H9 (cell line): Measurements from ENCODE around the gene FOLR1. TPM values are rescaled to one million over a fixed set of nuclear protein-coding genes. Genes with fewer than 3 reads are reported as not detected.

Experiments
- DNase-seq: peaks from one replicate; pipeline ENCODE4 v3.0.0-alpha.2; 2017
- H2AFZ ChIP-seq: one replicate; pipeline ENCODE4 v1.6.1; 2013; ENCODE audit warnings: mild to moderate bottlenecking, low read length, control low read depth, moderate library complexity
- H2AK5ac ChIP-seq: 2 replicates; pipeline ENCODE4 v1.6.1; 2013; ENCODE audit warnings: low read length, control low read depth, mixed read lengths; ENCODE audit not compliant: insufficient read length
- H2BK120ac ChIP-seq: one replicate; pipeline ENCODE4 v1.6.1; 2013; ENCODE audit warnings: low read depth, mild to moderate bottlenecking, low read length, control low read depth, inconsistent platforms; ENCODE audit not compliant: poor library complexity, severe bottlenecking
- H2BK12ac ChIP-seq: 2 replicates; pipeline ENCODE4 v1.6.1; 2013; ENCODE audit warnings: low read length, control low read depth, mixed read lengths, low read depth; ENCODE audit not compliant: insufficient read length
- H2BK15ac ChIP-seq: 2 replicates; pipeline ENCODE4 v1.6.1; 2013; ENCODE audit warnings: low read depth, low read length, control low read depth
- H2BK20ac ChIP-seq: one replicate; pipeline ENCODE4 v1.6.1; 2013; ENCODE audit warnings: low read depth, mild to moderate bottlenecking, low read length, control low read depth, inconsistent platforms; ENCODE audit not compliant: poor library complexity, severe bottlenecking
- H2BK5ac ChIP-seq: 2 replicates; pipeline ENCODE4 v1.6.1; 2013; ENCODE audit warnings: low read length, control low read depth, mixed read lengths; ENCODE audit not compliant: insufficient read length
- H3K14ac ChIP-seq: 2 replicates; pipeline ENCODE4 v1.6.1; 2013; ENCODE audit warnings: low read length, control low read depth; ENCODE audit not compliant: insufficient read depth
- H3K18ac ChIP-seq: 2 replicates; pipeline ENCODE4 v1.6.1; 2013; ENCODE audit warnings: low read depth, mild to moderate bottlenecking, mixed read lengths, low read length, control low read depth; ENCODE audit not compliant: insufficient read length
- H3K23ac ChIP-seq: 2 replicates; pipeline ENCODE4 v1.6.1; 2013; ENCODE audit warnings: low read length, control low read depth, mixed read lengths, low read depth; ENCODE audit not compliant: insufficient read length
- H3K23me2 ChIP-seq: 2 replicates; pipeline ENCODE4 v1.6.1; 2013; ENCODE audit warnings: low read depth, mild to moderate bottlenecking, mixed read lengths, low read length, control low read depth; ENCODE audit not compliant: insufficient read length, poor library complexity, severe bottlenecking
- H3K27ac ChIP-seq: 2 replicates; pipeline ENCODE4 v1.5.1; 2013; ENCODE audit warnings: low read length, control low read depth, mixed read lengths, low read depth; ENCODE audit not compliant: insufficient read length
- H3K27me3 ChIP-seq: 2 replicates; pipeline ENCODE4 v1.6.1; 2013; ENCODE audit warnings: low read length, control low read depth, inconsistent platforms; ENCODE audit not compliant: insufficient read depth
- H3K4ac ChIP-seq: 2 replicates; pipeline ENCODE4 v1.6.1; 2013; ENCODE audit warnings: low read depth, mild to moderate bottlenecking, control low read depth, inconsistent platforms, low read length, moderate library complexity
- H3K4me1 ChIP-seq: 2 replicates; pipeline ENCODE4 v1.6.1; 2013; ENCODE audit warnings: low read length, control low read depth, inconsistent platforms; ENCODE audit not compliant: insufficient read depth
- H3K4me2 ChIP-seq: 2 replicates; pipeline ENCODE4 v1.6.1; 2013; ENCODE audit warnings: low read length, control low read depth, mixed read lengths; ENCODE audit not compliant: insufficient read length, insufficient read depth
- H3K56ac ChIP-seq: 2 replicates; pipeline ENCODE4 v1.6.1; 2013; ENCODE audit warnings: low read depth, mild to moderate bottlenecking, mixed read lengths, low read length, control low read depth; ENCODE audit not compliant: insufficient read length
- H3K79me1 ChIP-seq: 2 replicates; pipeline ENCODE4 v1.6.1; 2013; ENCODE audit warnings: low read depth, mild to moderate bottlenecking, moderate library complexity, low read length, control low read depth, inconsistent platforms; ENCODE audit not compliant: insufficient read depth, poor library complexity, severe bottlenecking
- H3K79me2 ChIP-seq: 2 replicates; pipeline ENCODE4 v1.6.1; 2013; ENCODE audit warnings: low read length, control low read depth, inconsistent platforms; ENCODE audit not compliant: insufficient read depth
- H3K9ac ChIP-seq: 2 replicates; pipeline ENCODE4 v1.6.1; 2013; ENCODE audit warnings: low read length, control low read depth, mixed read lengths; ENCODE audit not compliant: insufficient read length; ENCODE audit errors: extremely low read depth
- H3K9me3 ChIP-seq: one replicate; pipeline ENCODE4 v1.6.1; 2013; ENCODE audit warnings: low read depth, low read length, inconsistent platforms; ENCODE audit not compliant: control insufficient read depth
- H3T11ph ChIP-seq: one replicate; pipeline ENCODE4 v1.6.1; 2013; ENCODE audit warnings: mild to moderate bottlenecking, low read length, control low read depth, inconsistent platforms
- H4K20me1 ChIP-seq: one replicate; pipeline ENCODE4 v1.6.1; 2013; ENCODE audit not compliant: control insufficient read depth, insufficient read length, insufficient read depth
- H4K5ac ChIP-seq: 2 replicates; pipeline ENCODE4 v1.6.1; 2013; ENCODE audit warnings: low read depth, mild to moderate bottlenecking, mixed read lengths, low read length, control low read depth; ENCODE audit not compliant: insufficient read length
- H4K8ac ChIP-seq: replicated peaks from 2 replicates; pipeline ENCODE4 v1.6.1; 2013; ENCODE audit warnings: low read length, control low read depth, mixed read lengths, low read depth; ENCODE audit not compliant: insufficient read length
- H4K91ac ChIP-seq: 2 replicates; pipeline ENCODE4 v1.6.1; 2013; ENCODE audit warnings: low read depth, mild to moderate bottlenecking, moderate library complexity, mixed read lengths, low read length, control low read depth; ENCODE audit not compliant: insufficient read length
- H3K27ac Mint-ChIP-seq, 3 experiments: 2 replicates in 2 of 3; 3 replicates in 1 of 3; pipeline ENCODE4 v1.8.0; 2020 to 2021; ENCODE audit warnings: mixed read lengths in 3 of 3, mild to moderate bottlenecking in 1 of 3, moderate library complexity in 1 of 3
- H3K27me3 Mint-ChIP-seq: 2 replicates; pipeline ENCODE4 v1.8.0; 2021; ENCODE audit warnings: low read depth, mild to moderate bottlenecking, moderate library complexity, mixed read lengths
- H3K36me3 Mint-ChIP-seq, 3 experiments: 2 replicates in 2 of 3; 3 replicates in 1 of 3; pipeline ENCODE4 v1.8.0; 2020 to 2021; ENCODE audit warnings: low read depth in 3 of 3, mixed read lengths in 3 of 3; ENCODE audit not compliant: insufficient read depth in 1 of 3
- H3K4me1 Mint-ChIP-seq, 2 experiments: 2 replicates each; pipeline ENCODE4 v1.8.0; 2020; ENCODE audit warnings: mixed read lengths in 2 of 2
- H3K4me3 Mint-ChIP-seq, 2 experiments: 2 replicates in 1 of 2; 3 replicates in 1 of 2; pipeline ENCODE4 v1.8.0; 2020 to 2021; ENCODE audit warnings: mild to moderate bottlenecking in 2 of 2, mixed read lengths in 2 of 2, moderate library complexity in 1 of 2
- H3K9me3 Mint-ChIP-seq, 2 experiments: 2 replicates in 1 of 2; 3 replicates in 1 of 2; pipeline ENCODE4 v1.8.0; 2020; ENCODE audit warnings: mild to moderate bottlenecking in 2 of 2, mixed read lengths in 2 of 2, moderate library complexity in 1 of 2
- CTCF ChIP-seq: fragments of 200-600 bp; sonication (generic); conservative IDR thresholded peaks from 3 replicates; pipeline ENCODE4 v1.8.0; 2021; ENCODE audit warnings: antibody characterized with exemption, mild to moderate bottlenecking
- WGBS: extraction: QIAGEN DNeasy Blood & Tissue Kit; methylation state at CpG from one replicate; pipeline ENCODE4 v1.1.7; 2013; ENCODE audit warnings: missing lambda C conversion rate, low lambda C conversion rate, mixed read lengths; ENCODE audit not compliant: insufficient read length; ENCODE audit errors: extremely low coverage; 5-methylcytosine and 5-hydroxymethylcytosine counted together
- total RNA-seq: library from RNA; stranded (reverse); gene quantifications from 2 replicates; pipeline ENCODE4 v1.2.1, GENCODE V29; 2021

FOLR1 gene
- total RNA-seq, 1 experiment from 2014 or later = 0.92 TPM

DNA sequence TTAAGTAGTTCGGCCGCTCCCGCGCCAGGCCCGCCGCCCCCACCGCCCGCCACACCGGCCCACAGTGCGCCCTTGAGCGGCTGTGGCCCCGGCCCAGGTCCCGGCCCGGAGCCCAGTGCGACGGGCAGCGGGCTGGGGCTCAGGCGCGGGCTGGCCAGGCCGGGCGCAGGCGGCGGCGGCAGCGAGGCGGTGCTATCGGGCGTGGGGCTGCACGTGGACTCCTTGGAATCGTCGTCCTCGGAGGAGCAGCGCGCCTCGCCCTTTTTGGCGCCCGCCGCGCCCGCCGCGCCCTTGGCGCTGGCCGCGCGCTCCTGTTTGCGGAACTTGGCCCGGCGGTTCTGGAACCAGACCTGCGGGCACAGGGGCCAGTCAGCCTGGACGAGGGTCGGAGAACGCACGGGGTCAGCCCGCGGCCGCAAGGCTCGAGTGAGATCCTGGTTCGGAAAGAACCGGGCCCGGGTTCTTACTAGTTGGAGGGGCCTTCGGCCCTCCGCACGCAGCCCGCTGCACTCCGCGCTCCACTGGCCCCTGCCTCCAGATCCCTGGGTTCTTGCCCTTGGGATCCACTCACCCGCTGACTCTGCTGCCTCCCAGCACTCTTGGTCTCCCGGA is 48.0 kb downstream of the FOLR1 start:
- peaks cover 5 to 31% (median 14%) of the 10 kb centered on the region in 3 experiments for H3K36me3 Mint-ChIP-seq
- no peak overlapping the region for H2BK5ac ChIP-seq
- WGBS = no CpG with 5 or more reads among the region's 69 CpGs
- H3K14ac ChIP-seq = peak overlapping the region; percentile 58
- no peak overlapping the region for H4K91ac ChIP-seq
- DNase-seq = peak; percentile 43
- no peaks in the 10 kb centered on the region for H3K79me2 ChIP-seq
- no peak overlapping the region for H2BK120ac ChIP-seq
- H3K9ac ChIP-seq = no peak overlapping the region
- no peak overlapping the region for H4K5ac ChIP-seq
- H3T11ph ChIP-seq = no peak overlapping the region
- H3K4me1 Mint-ChIP-seq = peaks cover 33 to 48% of the 10 kb centered on the region in 2 experiments
- H2BK20ac ChIP-seq = no peak overlapping the region
- no peaks in the 10 kb centered on the region for H3K79me1 ChIP-seq
- H3K23me2 ChIP-seq = peaks cover 26% of the 10 kb centered on the region
- H3K9me3 ChIP-seq = no peaks in the 10 kb centered on the region
- peak overlapping the region; percentile 61 to 85 for H3K4me3 Mint-ChIP-seq
- no peak overlapping the region for H2AK5ac ChIP-seq
- peaks cover 2% of the 10 kb centered on the region for H4K20me1 ChIP-seq
- no peak overlapping the region for H3K18ac ChIP-seq
- H3K9me3 Mint-ChIP-seq = peaks cover 0 to 6% of the 10 kb centered on the region in 2 experiments; a peak in 3 of 5 replicates
- H3K4me1 ChIP-seq = peaks cover 5% of the 10 kb centered on the region; the same call in 1 of the 2 replicates
- no peak overlapping the region for H3K56ac ChIP-seq
- H3K4me2 ChIP-seq = peak overlapping the region; percentile 51
- no peak overlapping the region for H2AFZ ChIP-seq
- H4K8ac ChIP-seq = no peak overlapping the region
- H3K27ac Mint-ChIP-seq = no peak overlapping the region
- no peak overlapping the region for H3K23ac ChIP-seq
- H3K27me3 ChIP-seq = peaks cover 51% of the 10 kb centered on the region
- H3K27ac ChIP-seq = no peak overlapping the region
- peaks cover 42% of the 10 kb centered on the region for H3K27me3 Mint-ChIP-seq
- H3K4ac ChIP-seq = no peak overlapping the region
- no peak overlapping the region for H2BK12ac ChIP-seq
- no peak overlapping the region for H2BK15ac ChIP-seq
- TF ChIP-seq CTCF = no peak
